HepG2 (cell line): ENCODE measurements around the gene RUSF1. TPM values are rescaled to one million over a fixed set of nuclear protein-coding genes. Genes with fewer than 3 reads are reported as not detected.
A peak's percentile ranks its signal among the peaks of the same experiment; 100 is the strongest.

Source experiments
- ARID3A ChIP-seq: IDR thresholded peaks from 2 replicates; pipeline ENCODE4 v1.6.1; 2012; ENCODE audit warnings: low read depth, low read length, improper control_type of control experiment
- CTCF ChIP-seq: sonication (generic); formaldehyde crosslinking; IDR thresholded peaks from 2 replicates; pipeline ENCODE4 v1.5.0; 2020; ENCODE audit warnings: mild to moderate bottlenecking, missing genetic modification reagents, moderate library complexity
- ESRRA ChIP-seq: sonication (generic); formaldehyde crosslinking; IDR thresholded peaks from 2 replicates; pipeline ENCODE4 v1.5.1; 2020; ENCODE audit warnings: mild to moderate bottlenecking, low read depth, missing genetic modification reagents
- FOXO1 ChIP-seq: sonication (generic); formaldehyde crosslinking; IDR thresholded peaks from 2 replicates; pipeline ENCODE4 v1.4.0; 2020; ENCODE audit warnings: missing genetic modification reagents
- HBP1 ChIP-seq: IDR thresholded peaks from 2 replicates; pipeline ENCODE4 v1.6.1; 2016; ENCODE audit warnings: low read depth, control low read depth
- HNRNPUL1 ChIP-seq: fragments of 200-400 bp; formaldehyde crosslinking; IDR thresholded peaks from 2 replicates; pipeline ENCODE4 v1.6.1; 2017; ENCODE audit warnings: low read depth, mild to moderate bottlenecking, low read length, moderate library complexity
- IRF9 ChIP-seq: sonication (generic); formaldehyde crosslinking; IDR thresholded peaks from 2 replicates; pipeline ENCODE4 v1.8.0; 2022; ENCODE audit warnings: missing genetic modification reagents, mild to moderate bottlenecking, borderline replicate concordance
- MXD4 ChIP-seq: IDR thresholded peaks from 2 replicates; pipeline ENCODE4 v1.6.1; 2016; ENCODE audit warnings: mild to moderate bottlenecking, missing biosample characterization, missing genetic modification reagents
- PLRG1 ChIP-seq: fragments of 450-650 bp; conservative IDR thresholded peaks from 2 replicates; pipeline ENCODE4 v1.6.1; 2016
- POLR2A ChIP-seq, 2 experiments: IDR thresholded peaks; 2 replicates each; pipeline ENCODE4 v1.6.1; 2011; ENCODE audit warnings: low read depth in 2 of 2, low read length in 2 of 2, mild to moderate bottlenecking in 1 of 2, moderate library complexity in 1 of 2; ENCODE audit not compliant: insufficient read depth in 1 of 2
- RFXANK ChIP-seq: IDR thresholded peaks from 2 replicates; pipeline ENCODE4 v1.6.1; 2016
- TIGD3 ChIP-seq: sonication (generic); formaldehyde crosslinking; IDR thresholded peaks from 2 replicates; pipeline ENCODE4 v1.5.1; 2020; ENCODE audit warnings: mild to moderate bottlenecking, missing genetic modification reagents, borderline replicate concordance
- TSC22D2 ChIP-seq: sonication (generic); formaldehyde crosslinking; IDR thresholded peaks from 2 replicates; pipeline ENCODE4 v1.5.1; 2020; ENCODE audit warnings: missing genetic modification reagents, mild to moderate bottlenecking, borderline replicate concordance
- ZBED4 ChIP-seq: sonication (generic); formaldehyde crosslinking; IDR thresholded peaks from 2 replicates; pipeline ENCODE4 v1.4.0; 2020; ENCODE audit warnings: missing genetic modification reagents, borderline replicate concordance
- ZFP1 ChIP-seq: IDR thresholded peaks from 2 replicates; pipeline ENCODE4 v1.6.1; 2016
- ZFP36L2 ChIP-seq: sonication (generic); formaldehyde crosslinking; IDR thresholded peaks from 2 replicates; pipeline ENCODE4 v1.4.0; 2020; ENCODE audit warnings: missing genetic modification reagents
- ZNF747 ChIP-seq: sonication (generic); formaldehyde crosslinking; IDR thresholded peaks from 2 replicates; pipeline ENCODE4 v1.8.1; 2023; ENCODE audit warnings: missing genetic modification reagents, mild to moderate bottlenecking, borderline replicate concordance
- ZNF839 ChIP-seq: sonication (generic); formaldehyde crosslinking; IDR thresholded peaks from 2 replicates; pipeline ENCODE4 v1.4.0; 2020; ENCODE audit warnings: missing genetic modification reagents, mild to moderate bottlenecking, borderline replicate concordance
- ZSCAN12 ChIP-seq: sonication (generic); formaldehyde crosslinking; IDR thresholded peaks from 2 replicates; pipeline ENCODE4 v1.9.0; 2021; ENCODE audit warnings: mild to moderate bottlenecking, missing genetic modification reagents
- polyA plus RNA-seq, 8 experiments: library from polyadenylated mRNA; depleted of rRNA in 3 of 8; stranded (reverse) in 7 of 8; unstranded in 1 of 8; fragments of >200 nt; fragmentation: Illumina TruSeq in 4 of 8; extraction: Trizol in 4 of 8; gene quantifications; 2 replicates each; pipeline versions ENCODE4 v1.2.1 to v1.2.3, GENCODE V29; 2011 to 2016; ENCODE audit warnings: low read depth in 4 of 8, missing spikeins in 1 of 8, mixed read lengths in 1 of 8; ENCODE audit not compliant: insufficient read depth in 1 of 8
- total RNA-seq, 5 experiments: library from RNA; depleted of rRNA; stranded (reverse); fragments of >200 nt; fragmentation: Illumina TruSeq; extraction: Trizol; gene quantifications; 2 replicates each; pipeline ENCODE4 v1.2.3, GENCODE V29; 2016; ENCODE audit warnings: low read depth in 1 of 5

The RUSF1 gene
- total and polyA plus RNA-seq, 2 of the 13 experiments (the other 11 are each of a cell fraction or from before 2014, with no cell fraction given): 40.8 to 50.2 TPM

GRCh38 chr16:31451681-31452351, 56.4 kb downstream of the RUSF1 start (continued):
- TF ChIP-seq CTCF (CRISPR knock-in tag) (peak; percentile 76), ZNF839 (CRISPR knock-in tag) (no peak), TIGD3 (CRISPR knock-in tag) (no peak), TSC22D2 (CRISPR knock-in tag) (0 out of 2 replicates have a peak, but pooled peaks have one; percentile 64), ARID3A (no peak), MXD4 (CRISPR knock-in tag) (peak; percentile 61; the same call in 1 of the 2 replicates), ZFP1 (CRISPR knock-in tag) (no peak), ESRRA (CRISPR knock-in tag) (no peak), IRF9 (CRISPR knock-in tag) (peak; percentile 35; the same call in 1 of the 2 replicates), ZNF747 (no peak), HNRNPUL1 (no peak), POLR2A (IDR thresholded peaks at IDR 0.05; ENCODE audit: insufficient read depth in 1 of 2, low read depth in 2 of 2, low read length in 2 of 2) (no peak), HBP1 (CRISPR knock-in tag) (no peak), ZFP36L2 (CRISPR knock-in tag) (no peak), PLRG1 (no peak), ZBED4 (no peak), FOXO1 (CRISPR knock-in tag) (0 out of 2 replicates have a peak, but pooled peaks have one; percentile 33), ZSCAN12 (no peak), RFXANK (no peak)
